Measurements from ENCODE around the gene PDK2. TPM values are rescaled to one million over a fixed set of nuclear protein-coding genes. Genes with fewer than 3 reads are reported as not detected.

PDK2 gene
- total RNA-seq, 1 donor from 2014 or later: 17.5 TPM

DNA sequence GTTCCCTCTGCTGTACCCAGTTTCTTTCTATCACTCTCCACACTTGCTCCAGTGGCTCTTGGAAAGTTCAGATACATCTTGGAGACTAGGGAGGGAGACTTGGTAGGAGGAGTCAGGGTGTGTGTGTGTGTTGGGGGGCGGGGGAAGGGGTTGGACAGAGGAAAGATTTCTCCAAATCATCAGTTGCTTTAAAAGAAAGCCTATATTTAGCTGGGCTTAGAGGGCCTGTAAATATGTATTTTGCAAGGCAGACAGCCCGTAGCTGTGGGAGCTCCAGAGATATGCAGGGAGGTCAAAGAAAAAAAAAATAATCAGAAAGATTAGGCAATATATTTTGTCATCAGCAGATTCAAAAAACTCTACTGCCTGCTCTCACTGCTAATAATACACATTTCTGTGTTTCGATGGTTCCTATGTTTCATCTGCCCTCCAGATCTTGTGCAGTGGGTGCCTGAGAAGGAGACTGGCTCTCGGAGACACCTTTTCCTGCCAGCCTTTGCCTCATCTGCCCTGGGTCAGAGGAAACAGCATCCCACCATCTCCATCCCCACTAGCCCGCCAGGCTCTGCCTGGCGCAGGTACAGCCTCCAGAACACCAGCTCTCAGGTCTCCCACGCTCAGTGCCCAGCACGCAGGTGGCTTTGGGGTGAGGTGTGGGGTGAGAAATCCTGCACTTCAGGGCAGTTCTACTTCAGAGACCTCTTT lies 60.1 kb downstream of the PDK2 start:
- H3K4me3 ChIP-seq (ENCODE audit: low read depth, low read length): no peak overlapping the region
- no peak for DNase-seq (ENCODE audit: low read depth)
- TF ChIP-seq, protein P1, sequence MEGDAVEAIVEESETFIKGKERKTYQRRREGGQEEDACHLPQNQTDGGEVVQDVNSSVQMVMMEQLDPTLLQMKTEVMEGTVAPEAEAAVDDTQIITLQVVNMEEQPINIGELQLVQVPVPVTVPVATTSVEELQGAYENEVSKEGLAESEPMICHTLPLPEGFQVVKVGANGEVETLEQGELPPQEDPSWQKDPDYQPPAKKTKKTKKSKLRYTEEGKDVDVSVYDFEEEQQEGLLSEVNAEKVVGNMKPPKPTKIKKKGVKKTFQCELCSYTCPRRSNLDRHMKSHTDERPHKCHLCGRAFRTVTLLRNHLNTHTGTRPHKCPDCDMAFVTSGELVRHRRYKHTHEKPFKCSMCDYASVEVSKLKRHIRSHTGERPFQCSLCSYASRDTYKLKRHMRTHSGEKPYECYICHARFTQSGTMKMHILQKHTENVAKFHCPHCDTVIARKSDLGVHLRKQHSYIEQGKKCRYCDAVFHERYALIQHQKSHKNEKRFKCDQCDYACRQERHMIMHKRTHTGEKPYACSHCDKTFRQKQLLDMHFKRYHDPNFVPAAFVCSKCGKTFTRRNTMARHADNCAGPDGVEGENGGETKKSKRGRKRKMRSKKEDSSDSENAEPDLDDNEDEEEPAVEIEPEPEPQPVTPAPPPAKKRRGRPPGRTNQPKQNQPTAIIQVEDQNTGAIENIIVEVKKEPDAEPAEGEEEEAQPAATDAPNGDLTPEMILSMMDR (conservative IDR thresholded peaks at IDR 0.05; ENCODE audit: low read depth, low read length): no peak

DNA sequence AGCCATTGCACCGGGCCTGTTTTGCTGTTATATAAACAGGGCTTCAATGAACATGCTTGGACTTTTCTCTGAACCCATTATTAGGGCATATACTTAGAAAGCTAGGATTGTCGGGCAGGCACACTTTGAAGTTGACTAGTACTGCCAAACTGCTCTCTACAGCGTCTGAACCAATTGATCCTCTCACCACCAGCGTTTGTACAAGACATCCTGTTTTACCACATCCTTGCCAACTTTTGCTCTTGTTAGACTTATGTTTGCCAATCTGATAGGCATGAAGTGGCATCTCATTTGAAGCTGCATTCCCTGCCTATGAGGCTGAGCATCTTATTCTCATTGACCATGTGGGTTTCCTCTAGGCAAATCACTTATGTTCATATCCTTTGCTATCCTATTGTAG lies 62.7 kb downstream of the PDK2 start:
- H3K4me3 ChIP-seq (ENCODE audit: low read depth, low read length): no peak overlapping the region
- TF ChIP-seq, protein P1 (conservative IDR thresholded peaks at IDR 0.05; ENCODE audit: low read depth, low read length): no peak
- no peak for DNase-seq (ENCODE audit: low read depth)

DNA sequence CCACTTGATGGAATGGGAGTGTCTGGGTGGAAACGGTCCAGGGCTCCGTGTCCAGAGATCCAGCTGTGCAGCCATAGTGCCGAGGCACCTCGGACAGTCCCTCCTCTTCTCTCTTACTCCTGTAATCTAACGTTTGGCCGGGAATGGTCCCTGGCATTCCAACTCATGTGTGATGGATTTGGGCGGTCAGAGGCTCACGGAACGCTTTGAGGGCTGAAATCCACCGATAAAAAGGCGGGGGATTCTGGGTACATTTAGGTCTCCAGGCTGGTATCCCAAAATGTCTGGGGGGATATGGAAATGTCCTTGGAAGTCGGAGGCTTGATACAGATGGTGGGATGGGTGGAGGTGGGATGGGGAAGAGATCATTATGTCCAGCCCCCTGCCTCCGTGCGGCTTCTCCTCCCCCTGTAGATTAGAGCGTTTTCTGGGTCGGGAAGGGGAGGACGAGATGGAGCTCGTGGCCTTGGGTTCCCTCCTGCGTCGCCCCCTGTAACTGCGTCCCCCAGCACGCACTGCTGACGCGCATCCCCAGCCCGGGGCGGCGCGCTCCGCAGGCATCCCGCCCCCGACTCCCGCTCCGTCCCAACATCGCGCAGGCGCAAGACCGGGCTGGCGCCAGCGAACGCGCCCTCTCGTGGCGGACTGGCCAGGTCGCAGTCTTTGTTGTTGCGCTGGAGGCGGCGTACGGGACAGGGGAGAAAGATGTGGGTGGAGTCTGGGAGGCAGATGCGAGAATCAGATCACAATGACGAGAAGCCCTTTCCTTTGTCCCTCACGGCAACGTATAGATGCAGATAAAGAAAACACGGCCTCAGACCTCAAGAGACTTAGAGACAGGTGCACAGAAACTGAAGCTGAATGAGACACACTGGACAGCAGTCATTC lies 66.1 kb downstream of the PDK2 start:
- no peak for DNase-seq (ENCODE audit: low read depth)
- TF ChIP-seq, protein P1 (conservative IDR thresholded peaks at IDR 0.05; ENCODE audit: low read depth, low read length): peak; percentile 80

More for the DNA sequence above, 66.1 kb downstream of the PDK2 start:
- peak overlapping the region; percentile 67 for H3K4me3 ChIP-seq (ENCODE audit: low read depth, low read length)

Other genes starting within 250 kb of the PDK2 start
- gene TAC4, start 247.3 kb upstream of the PDK2 start, total RNA-seq: not detected in 2 replicates
- gene DLX4, start 126.2 kb upstream of the PDK2 start, total RNA-seq: not detected in 2 replicates
- gene DLX3, start 100.1 kb upstream of the PDK2 start, total RNA-seq: not detected in 2 replicates
- gene ITGA3, start 39.2 kb upstream of the PDK2 start, total RNA-seq: 630 and 668 TPM in 2 replicates
- gene SAMD14, start 34.8 kb downstream of the PDK2 start, total RNA-seq: 2.9 and 11.5 TPM in 2 replicates
- gene PPP1R9B, start 55.3 kb downstream of the PDK2 start, total RNA-seq: 32.9 and 33.8 TPM in 2 replicates
- 0.69 TPM in 1 of 2 replicates, not detected in the other for gene SGCA, start 70.7 kb downstream of the PDK2 start, total RNA-seq
- gene COL1A1, start 106.3 kb downstream of the PDK2 start, total RNA-seq: 13.9 and 105 TPM in 2 replicates
- 2.7 and 13.2 TPM in 2 replicates for gene TMEM92, start 179.1 kb downstream of the PDK2 start, total RNA-seq